Loucy (cell line): ENCODE data around the gene SLC6A2.

Experiments used
- H2AFZ ChIP-seq: fragments of 200-600 bp; sonication (generic); 2 replicates; pipeline ENCODE4 v1.6.0; 2016; ENCODE audit warnings: antibody characterized with exemption, mild to moderate bottlenecking, low read length, moderate library complexity
- H3F3A ChIP-seq: fragments of 200-600 bp; 2 replicates; pipeline ENCODE4 v1.6.0; 2016; ENCODE audit warnings: antibody characterized with exemption, low read depth, mild to moderate bottlenecking
- H3K27me3 ChIP-seq: fragments of 200-600 bp; sonication (generic); 2 replicates; pipeline ENCODE4 v1.6.1; 2014; ENCODE audit warnings: low read length, mild to moderate bottlenecking; ENCODE audit not compliant: insufficient read depth, poor library complexity, severe bottlenecking
- H3K36me3 ChIP-seq: fragments of 200-600 bp; sonication (generic); 2 replicates; pipeline ENCODE4 v1.6.1; 2016; ENCODE audit warnings: low read length; ENCODE audit not compliant: insufficient read depth
- H3K4me1 ChIP-seq: fragments of 200-600 bp; sonication (generic); 2 replicates; pipeline ENCODE4 v1.5.1; 2014; ENCODE audit warnings: low read length, mild to moderate bottlenecking; ENCODE audit not compliant: insufficient read depth, poor library complexity, severe bottlenecking
- H3K4me2 ChIP-seq: fragments of 200-600 bp; sonication (generic); 2 replicates; pipeline ENCODE4 v1.6.0; 2014; ENCODE audit warnings: antibody characterized with exemption, low read length, low read depth, mild to moderate bottlenecking; ENCODE audit not compliant: poor library complexity, severe bottlenecking
- H3K4me3 ChIP-seq: fragments of 200-600 bp; sonication (generic); 2 replicates; pipeline ENCODE4 v1.5.1; 2014; ENCODE audit warnings: low read length, mild to moderate bottlenecking, mixed read lengths; ENCODE audit not compliant: poor library complexity, severe bottlenecking
- H3K79me2 ChIP-seq: fragments of 200-600 bp; sonication (generic); 2 replicates; pipeline ENCODE4 v1.6.1; 2014; ENCODE audit warnings: low read length; ENCODE audit not compliant: insufficient read depth
- H3K9ac ChIP-seq: fragments of 200-600 bp; sonication (generic); 2 replicates; pipeline ENCODE4 v1.6.0; 2014; ENCODE audit warnings: mild to moderate bottlenecking, low read depth, low read length, moderate library complexity; ENCODE audit not compliant: poor library complexity, severe bottlenecking
- H3K9me2 ChIP-seq: fragments of 200-600 bp; sonication (generic); replicated peaks from 2 replicates; pipeline ENCODE4 v1.6.1; 2016; ENCODE audit warnings: low read depth, low read length, mixed read lengths
- H3K9me3 ChIP-seq: fragments of 200-600 bp; sonication (generic); 2 replicates; pipeline ENCODE4 v1.6.1; 2014; ENCODE audit warnings: mild to moderate bottlenecking, antibody characterized with exemption, low read length, low read depth; ENCODE audit not compliant: insufficient read depth
- H4K20me1 ChIP-seq: fragments of 200-600 bp; sonication (generic); 2 replicates; pipeline ENCODE4 v1.6.0; 2014; ENCODE audit warnings: antibody characterized with exemption, low read length, mild to moderate bottlenecking; ENCODE audit not compliant: insufficient read depth, poor library complexity, severe bottlenecking
- CTCF ChIP-seq: fragments of 200-600 bp; sonication (generic); conservative IDR thresholded peaks from 2 replicates; pipeline ENCODE4 v1.5.1; 2014; ENCODE audit warnings: mild to moderate bottlenecking, antibody characterized with exemption, low read length
- EZH2phosphoT487 ChIP-seq: fragments of 200-600 bp; IDR thresholded peaks from 2 replicates; pipeline ENCODE4 v1.6.1; 2018; ENCODE audit warnings: antibody characterized with exemption, mild to moderate bottlenecking, moderate library complexity, borderline replicate concordance

Gene SLC6A2

DNA sequence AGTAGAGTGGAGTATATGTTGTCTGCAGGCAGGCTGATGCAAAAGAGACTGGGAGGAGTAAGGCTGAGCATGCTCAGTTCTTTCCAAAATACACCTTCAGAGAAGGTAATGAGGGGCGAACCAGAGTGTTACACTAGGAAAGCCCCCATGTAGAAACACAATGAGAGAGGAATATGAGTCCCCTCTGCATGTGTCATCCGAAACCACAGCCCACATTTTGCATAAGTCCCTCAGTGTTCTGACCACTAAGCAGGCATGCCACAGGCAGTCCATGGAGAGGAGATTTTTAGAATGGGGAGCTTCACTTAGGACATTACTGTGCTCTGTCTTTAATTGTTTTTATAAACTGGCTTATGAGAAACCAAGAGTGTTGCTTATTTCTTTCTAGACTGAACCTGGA, 32.0 kb downstream of the SLC6A2 start:
- no peak overlapping the region for H2AFZ ChIP-seq
- H3K9me3 ChIP-seq, result no peaks in the 10 kb centered on the region
- no peak overlapping the region for H3K9ac ChIP-seq
- H3K4me1 ChIP-seq, result no peaks in the 10 kb centered on the region
- no peak overlapping the region for H3K4me2 ChIP-seq
- H3K36me3 ChIP-seq, result no peaks in the 10 kb centered on the region
- H3K9me2 ChIP-seq, result no peaks in the 10 kb centered on the region
- H3K27me3 ChIP-seq, result no peaks in the 10 kb centered on the region
- TF ChIP-seq EZH2phosphoT487, result no peak
- TF ChIP-seq CTCF, result no peak
- no peaks in the 10 kb centered on the region for H3F3A ChIP-seq
- no peaks in the 10 kb centered on the region for H3K79me2 ChIP-seq
- H3K4me3 ChIP-seq, result no peak overlapping the region
- H4K20me1 ChIP-seq, result no peaks in the 10 kb centered on the region

DNA sequence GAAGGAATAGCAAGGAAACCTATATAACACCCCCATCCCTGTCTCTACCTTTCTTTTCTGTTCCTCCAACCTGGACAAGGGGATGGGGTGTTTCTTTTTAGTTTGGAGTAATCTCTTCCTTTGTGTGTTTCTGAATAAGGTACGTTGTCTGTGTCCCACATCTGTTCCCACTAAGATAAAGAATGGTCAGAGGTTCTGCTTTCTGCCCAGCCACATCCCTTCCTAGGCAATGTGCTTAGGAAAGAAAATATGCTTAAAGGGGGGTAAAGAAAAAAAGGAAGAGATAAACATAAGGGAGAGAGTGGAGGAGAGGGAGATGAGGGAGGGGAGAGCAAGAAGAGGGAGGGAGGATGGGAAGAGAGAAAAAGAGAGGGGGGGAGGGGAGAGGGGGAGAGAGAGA, 35.1 kb downstream of the SLC6A2 start:
- Histone ChIP-seq H3K79me2 (no peaks in the 10 kb centered on the region), H4K20me1 (no peaks in the 10 kb centered on the region), H3K9me3 (no peaks in the 10 kb centered on the region), H3K36me3 (no peaks in the 10 kb centered on the region), H2AFZ (no peak overlapping the region), H3F3A (no peaks in the 10 kb centered on the region), H3K4me3 (no peak overlapping the region), H3K27me3 (no peaks in the 10 kb centered on the region), H3K4me1 (no peaks in the 10 kb centered on the region), H3K4me2 (no peak overlapping the region), H3K9ac (no peak overlapping the region), H3K9me2 (no peaks in the 10 kb centered on the region)
- TF ChIP-seq EZH2phosphoT487 (no peak), CTCF (no peak)

GRCh38 chr16:55691771-55692170, 36.0 kb downstream of the SLC6A2 start:
- no peaks in the 10 kb centered on the region for H3K4me1 ChIP-seq
- H3K79me2 ChIP-seq, result no peaks in the 10 kb centered on the region
- no peaks in the 10 kb centered on the region for H3K9me2 ChIP-seq
- no peaks in the 10 kb centered on the region for H3K9me3 ChIP-seq
- no peak overlapping the region for H2AFZ ChIP-seq
- no peaks in the 10 kb centered on the region for H3F3A ChIP-seq
- no peaks in the 10 kb centered on the region for H4K20me1 ChIP-seq
- no peak for TF ChIP-seq CTCF
- no peak for TF ChIP-seq EZH2phosphoT487
- H3K4me3 ChIP-seq, result no peak overlapping the region
- no peaks in the 10 kb centered on the region for H3K36me3 ChIP-seq
- no peak overlapping the region for H3K9ac ChIP-seq
- H3K27me3 ChIP-seq, result no peaks in the 10 kb centered on the region
- no peak overlapping the region for H3K4me2 ChIP-seq
